ENCODE measurements around the gene NEIL1. TPM values are rescaled to one million over a fixed set of nuclear protein-coding genes. Genes with fewer than 3 reads are reported as not detected.

Gene NEIL1
- polyA plus RNA-seq, 2 of the 4 experiments (the other 2 are of a cell fraction): 3.2 to 6.8 TPM

DNA sequence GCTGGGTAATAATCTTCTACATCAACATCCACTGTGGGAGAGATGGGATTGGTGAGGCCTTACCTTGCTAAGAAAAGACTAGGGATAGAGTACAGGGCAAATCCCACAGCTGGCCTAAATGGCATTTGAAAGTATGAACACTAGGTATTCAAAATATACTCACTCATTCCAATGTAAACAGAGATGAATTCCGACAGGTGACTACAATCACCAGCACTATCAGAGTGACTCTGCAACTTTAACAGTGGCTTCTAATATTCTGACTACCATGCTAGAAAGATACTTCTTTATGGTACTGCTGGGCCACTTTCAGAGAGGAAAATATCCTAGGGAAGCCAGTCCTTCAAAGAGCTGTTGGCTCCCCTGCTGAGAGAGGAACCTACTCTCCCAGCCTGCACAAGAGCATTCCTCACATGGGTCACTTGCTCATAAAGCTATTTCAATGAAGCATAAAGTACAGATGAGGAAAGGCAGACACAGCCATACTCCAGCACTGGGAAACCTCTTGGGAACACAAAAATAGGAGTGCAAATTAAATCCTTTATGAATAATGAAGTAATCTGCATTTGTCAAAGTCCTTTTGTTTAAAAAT lies 43.0 kb downstream of the NEIL1 start:
- TF ChIP-seq HOXB13 (CRISPR knock-in tag; IDR thresholded peaks at IDR 0.05; ENCODE audit: low read depth) (peak; percentile 65; the same call in 1 of the 2 replicates), NFE2L2 (conservative IDR thresholded peaks at IDR 0.05; ENCODE audit: low read length) (0 out of 2 replicates have a peak, but pooled peaks have one; percentile 37), CBX2 (IDR thresholded peaks at IDR 0.05; ENCODE audit: borderline replicate concordance, low read depth) (no peak), MAFK (IDR thresholded peaks at IDR 0.05; ENCODE audit: partially characterized antibody) (peak; percentile 62)
- TF ChIP-seq, protein P1, sequence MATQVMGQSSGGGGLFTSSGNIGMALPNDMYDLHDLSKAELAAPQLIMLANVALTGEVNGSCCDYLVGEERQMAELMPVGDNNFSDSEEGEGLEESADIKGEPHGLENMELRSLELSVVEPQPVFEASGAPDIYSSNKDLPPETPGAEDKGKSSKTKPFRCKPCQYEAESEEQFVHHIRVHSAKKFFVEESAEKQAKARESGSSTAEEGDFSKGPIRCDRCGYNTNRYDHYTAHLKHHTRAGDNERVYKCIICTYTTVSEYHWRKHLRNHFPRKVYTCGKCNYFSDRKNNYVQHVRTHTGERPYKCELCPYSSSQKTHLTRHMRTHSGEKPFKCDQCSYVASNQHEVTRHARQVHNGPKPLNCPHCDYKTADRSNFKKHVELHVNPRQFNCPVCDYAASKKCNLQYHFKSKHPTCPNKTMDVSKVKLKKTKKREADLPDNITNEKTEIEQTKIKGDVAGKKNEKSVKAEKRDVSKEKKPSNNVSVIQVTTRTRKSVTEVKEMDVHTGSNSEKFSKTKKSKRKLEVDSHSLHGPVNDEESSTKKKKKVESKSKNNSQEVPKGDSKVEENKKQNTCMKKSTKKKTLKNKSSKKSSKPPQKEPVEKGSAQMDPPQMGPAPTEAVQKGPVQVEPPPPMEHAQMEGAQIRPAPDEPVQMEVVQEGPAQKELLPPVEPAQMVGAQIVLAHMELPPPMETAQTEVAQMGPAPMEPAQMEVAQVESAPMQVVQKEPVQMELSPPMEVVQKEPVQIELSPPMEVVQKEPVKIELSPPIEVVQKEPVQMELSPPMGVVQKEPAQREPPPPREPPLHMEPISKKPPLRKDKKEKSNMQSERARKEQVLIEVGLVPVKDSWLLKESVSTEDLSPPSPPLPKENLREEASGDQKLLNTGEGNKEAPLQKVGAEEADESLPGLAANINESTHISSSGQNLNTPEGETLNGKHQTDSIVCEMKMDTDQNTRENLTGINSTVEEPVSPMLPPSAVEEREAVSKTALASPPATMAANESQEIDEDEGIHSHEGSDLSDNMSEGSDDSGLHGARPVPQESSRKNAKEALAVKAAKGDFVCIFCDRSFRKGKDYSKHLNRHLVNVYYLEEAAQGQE (IDR thresholded peaks at IDR 0.05): no peak
- H3K4me2 ChIP-seq: peak overlapping the region; percentile 29; the same call in 2 of the 3 replicates
- ChIA-PET CTCF (interaction anchor here (0.6 to 4.3 kb wide), 6 partner anchors 8 to 255 kb away, joined by 4 to 25 read pairs (median 4); partner anchors contain the start of gene MAN2C1), POLR2A (interaction anchor here (1.9 kb wide), 1 partner anchor 22 kb away, joined by 8 read pairs; no protein-coding TSS in a partner anchor)
- no peaks in the 10 kb centered on the region for H3K9me3 ChIP-seq
- DNase-seq (ENCODE audit: low read depth in 1 of 2, low spot score in 1 of 2): peak in 1 of 2 experiments; percentile 60
- FAIRE-seq: peak; percentile 54
- H3K4me1 ChIP-seq: peaks cover 21% of the 10 kb centered on the region
- peak overlapping the region; percentile 41 to 75 for H3K27ac ChIP-seq
- peak; percentile 45 to 55; a peak in 4 of 6 replicates for ATAC-seq
- no peak overlapping the region for H3K4me3 ChIP-seq
- 25% methylated on average over 1 of the region's 1 CpG for WGBS (ENCODE audit: missing lambda C conversion rate)

DNA sequence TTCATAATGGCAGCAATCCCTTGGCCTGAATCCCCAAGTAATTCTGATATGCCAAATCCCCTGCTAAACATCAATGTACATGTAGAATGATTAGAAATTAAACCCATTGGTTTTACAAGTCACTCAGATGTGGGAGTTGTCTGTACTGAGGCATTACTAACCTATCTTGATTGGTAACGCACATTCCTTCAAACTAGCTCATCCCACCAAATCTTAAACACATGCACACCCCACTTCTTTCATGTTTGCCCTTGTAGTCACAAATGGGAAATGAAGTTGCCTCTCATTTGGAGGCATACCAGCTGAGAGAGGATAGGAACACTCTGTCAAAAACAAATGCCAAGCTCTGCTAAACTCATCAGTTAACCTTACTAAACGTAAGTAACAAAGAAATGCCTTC lies 50.7 kb downstream of the NEIL1 start:
- TF ChIP-seq HOXA7 (CRISPR knock-in tag; IDR thresholded peaks at IDR 0.05) (no peak), RCOR1 (IDR thresholded peaks at IDR 0.05; ENCODE audit: low read depth, low read length) (no peak), CBX8 (IDR thresholded peaks at IDR 0.05) (no peak), SMC3 (IDR thresholded peaks at IDR 0.05) (no peak), PHF8 (IDR thresholded peaks at IDR 0.05; ENCODE audit: borderline replicate concordance, low read depth) (no peak), EHMT2 (IDR thresholded peaks at IDR 0.05; ENCODE audit: low read depth) (no peak), CHD2 (IDR thresholded peaks at IDR 0.05; ENCODE audit: low read length, partially characterized antibody) (no peak), POLR2AphosphoS2 (conservative IDR thresholded peaks at IDR 0.05; ENCODE audit: low read length) (no peak), ZFP36 (IDR thresholded peaks at IDR 0.05; ENCODE audit: borderline replicate concordance, partially characterized antibody) (no peak), RARB (CRISPR knock-in tag; IDR thresholded peaks at IDR 0.05) (no peak), FOXS1 (CRISPR knock-in tag; IDR thresholded peaks at IDR 0.05) (no peak), SREBF2 (IDR thresholded peaks at IDR 0.05) (no peak), RFX5 (IDR thresholded peaks at IDR 0.05) (no peak)
- TF ChIP-seq, protein P2, sequence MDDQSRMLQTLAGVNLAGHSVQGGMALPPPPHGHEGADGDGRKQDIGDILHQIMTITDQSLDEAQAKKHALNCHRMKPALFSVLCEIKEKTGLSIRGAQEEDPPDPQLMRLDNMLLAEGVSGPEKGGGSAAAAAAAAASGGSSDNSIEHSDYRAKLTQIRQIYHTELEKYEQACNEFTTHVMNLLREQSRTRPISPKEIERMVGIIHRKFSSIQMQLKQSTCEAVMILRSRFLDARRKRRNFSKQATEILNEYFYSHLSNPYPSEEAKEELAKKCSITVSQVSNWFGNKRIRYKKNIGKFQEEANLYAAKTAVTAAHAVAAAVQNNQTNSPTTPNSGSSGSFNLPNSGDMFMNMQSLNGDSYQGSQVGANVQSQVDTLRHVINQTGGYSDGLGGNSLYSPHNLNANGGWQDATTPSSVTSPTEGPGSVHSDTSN (IDR thresholded peaks at IDR 0.05): no peak
- TF ChIP-seq, protein P3, sequence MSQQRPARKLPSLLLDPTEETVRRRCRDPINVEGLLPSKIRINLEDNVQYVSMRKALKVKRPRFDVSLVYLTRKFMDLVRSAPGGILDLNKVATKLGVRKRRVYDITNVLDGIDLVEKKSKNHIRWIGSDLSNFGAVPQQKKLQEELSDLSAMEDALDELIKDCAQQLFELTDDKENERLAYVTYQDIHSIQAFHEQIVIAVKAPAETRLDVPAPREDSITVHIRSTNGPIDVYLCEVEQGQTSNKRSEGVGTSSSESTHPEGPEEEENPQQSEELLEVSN (IDR thresholded peaks at IDR 0.05; ENCODE audit: borderline replicate concordance, low read depth): no peak
- TF ChIP-seq, protein P4, sequence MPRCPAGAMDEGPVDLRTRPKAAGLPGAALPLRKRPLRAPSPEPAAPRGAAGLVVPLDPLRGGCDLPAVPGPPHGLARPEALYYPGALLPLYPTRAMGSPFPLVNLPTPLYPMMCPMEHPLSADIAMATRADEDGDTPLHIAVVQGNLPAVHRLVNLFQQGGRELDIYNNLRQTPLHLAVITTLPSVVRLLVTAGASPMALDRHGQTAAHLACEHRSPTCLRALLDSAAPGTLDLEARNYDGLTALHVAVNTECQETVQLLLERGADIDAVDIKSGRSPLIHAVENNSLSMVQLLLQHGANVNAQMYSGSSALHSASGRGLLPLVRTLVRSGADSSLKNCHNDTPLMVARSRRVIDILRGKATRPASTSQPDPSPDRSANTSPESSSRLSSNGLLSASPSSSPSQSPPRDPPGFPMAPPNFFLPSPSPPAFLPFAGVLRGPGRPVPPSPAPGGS (IDR thresholded peaks at IDR 0.05): no peak
- FAIRE-seq (no peak), ATAC-seq (no peak), DNase-seq (ENCODE audit: low read depth in 1 of 2, low spot score in 1 of 2) (no peak)
- no peak overlapping the region for H3K27ac ChIP-seq
- H3K9me3 ChIP-seq: no peaks in the 10 kb centered on the region
- H3K4me3 ChIP-seq: no peak overlapping the region
- ChIA-PET CTCF (interaction anchor here (0.6 to 3.0 kb wide), 4 partner anchors 11 to 493 kb away, joined by 3 to 16 read pairs (median 4); partner anchors contain the start of gene MAN2C1), POLR2A (no interaction called here)
- no peak overlapping the region for H3K4me2 ChIP-seq
- WGBS (ENCODE audit: missing lambda C conversion rate): 96% methylated on average over 2 of the region's 2 CpGs
- H3K4me1 ChIP-seq: no peaks in the 10 kb centered on the region

All from A549 (cell line).